8988T (cell line): Measurements from ENCODE around the gene STUB1.

Experiments used
- DNase-seq: peaks from one replicate; pipeline ENCODE4 v3.0.0; 2011

STUB1 gene

DNA sequence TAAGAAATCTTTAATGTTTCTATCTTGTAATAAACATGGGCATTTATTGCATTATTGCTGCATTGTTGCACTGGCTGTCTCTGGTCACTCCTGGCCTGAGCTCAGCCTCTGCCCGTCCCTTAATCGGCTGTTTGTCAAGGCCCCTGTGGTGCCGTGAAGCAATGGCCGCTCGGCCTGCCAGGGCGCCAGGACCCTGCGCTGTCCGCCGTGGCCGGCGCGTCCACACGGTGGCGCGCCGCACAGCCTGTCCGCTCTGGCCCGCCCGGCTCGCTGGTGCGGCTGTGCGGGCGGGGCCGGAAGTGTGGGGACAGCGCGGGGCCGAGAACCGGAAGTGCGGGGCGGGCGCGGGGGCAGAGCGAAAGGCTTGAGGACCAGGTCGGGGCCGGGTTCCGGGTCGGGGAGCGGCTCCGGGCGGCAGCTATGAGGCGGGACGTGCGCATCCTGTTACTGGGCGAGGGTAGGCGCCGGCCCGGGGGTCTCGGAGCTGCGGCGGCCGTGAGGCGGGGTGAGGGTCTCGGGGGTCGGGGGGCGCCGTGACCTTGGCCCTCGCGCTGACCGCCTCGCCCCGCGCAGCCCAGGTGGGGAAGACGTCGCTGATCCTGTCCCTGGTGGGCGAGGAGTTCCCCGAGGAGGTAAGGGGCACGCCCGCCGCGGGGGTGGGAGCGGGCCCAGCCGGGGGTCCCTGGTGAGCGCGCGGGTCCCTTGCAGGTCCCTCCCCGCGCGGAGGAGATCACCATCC lies 12.3 kb upstream of the STUB1 start, which contains the start of gene RHOT2:
RHOT2 (plus strand) TSS at position 353 of the 739 bp plus-strand sequence; CDS start at position 421, 68 bp downstream.
- DNase-seq = no peak

DNA sequence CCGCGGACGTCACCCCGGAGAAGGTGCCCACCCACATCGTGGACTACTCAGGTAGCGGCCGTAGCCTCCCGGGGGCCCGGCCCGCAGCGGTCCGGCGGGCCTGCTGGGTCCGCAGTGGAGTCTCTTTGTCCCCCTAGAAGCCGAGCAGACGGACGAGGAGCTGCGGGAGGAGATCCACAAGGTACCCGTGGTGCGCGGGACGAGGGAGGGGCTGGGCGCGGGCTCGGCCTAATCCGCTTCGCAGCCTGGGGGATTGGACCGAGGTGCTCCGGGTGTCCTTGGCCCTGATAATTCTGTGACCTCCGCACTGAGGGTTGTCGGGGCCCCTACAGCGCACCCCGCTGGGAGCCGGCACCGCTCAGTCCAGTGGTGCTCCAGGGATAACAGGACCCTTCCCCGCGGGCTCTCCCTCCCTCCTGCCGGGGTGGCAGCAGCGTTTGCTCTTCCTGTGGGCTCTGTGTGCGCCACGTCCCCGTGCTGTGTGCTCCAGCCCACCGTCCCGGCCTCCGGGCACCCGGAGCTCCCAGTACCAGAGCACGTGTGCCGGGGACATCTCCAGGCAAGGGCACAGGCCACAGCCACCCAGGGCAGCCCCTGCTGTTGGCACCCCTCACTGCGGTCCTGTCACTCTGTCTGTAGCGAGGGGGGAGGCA lies 11.6 kb upstream of the STUB1 start:
- no peak for DNase-seq

GRCh38 chr16:669666-670065 lies 10.5 kb upstream of the STUB1 start:
- no peak for DNase-seq

GRCh38 chr16:670485-671352 lies 9.5 kb upstream of the STUB1 start:
- DNase-seq = no peak

DNA sequence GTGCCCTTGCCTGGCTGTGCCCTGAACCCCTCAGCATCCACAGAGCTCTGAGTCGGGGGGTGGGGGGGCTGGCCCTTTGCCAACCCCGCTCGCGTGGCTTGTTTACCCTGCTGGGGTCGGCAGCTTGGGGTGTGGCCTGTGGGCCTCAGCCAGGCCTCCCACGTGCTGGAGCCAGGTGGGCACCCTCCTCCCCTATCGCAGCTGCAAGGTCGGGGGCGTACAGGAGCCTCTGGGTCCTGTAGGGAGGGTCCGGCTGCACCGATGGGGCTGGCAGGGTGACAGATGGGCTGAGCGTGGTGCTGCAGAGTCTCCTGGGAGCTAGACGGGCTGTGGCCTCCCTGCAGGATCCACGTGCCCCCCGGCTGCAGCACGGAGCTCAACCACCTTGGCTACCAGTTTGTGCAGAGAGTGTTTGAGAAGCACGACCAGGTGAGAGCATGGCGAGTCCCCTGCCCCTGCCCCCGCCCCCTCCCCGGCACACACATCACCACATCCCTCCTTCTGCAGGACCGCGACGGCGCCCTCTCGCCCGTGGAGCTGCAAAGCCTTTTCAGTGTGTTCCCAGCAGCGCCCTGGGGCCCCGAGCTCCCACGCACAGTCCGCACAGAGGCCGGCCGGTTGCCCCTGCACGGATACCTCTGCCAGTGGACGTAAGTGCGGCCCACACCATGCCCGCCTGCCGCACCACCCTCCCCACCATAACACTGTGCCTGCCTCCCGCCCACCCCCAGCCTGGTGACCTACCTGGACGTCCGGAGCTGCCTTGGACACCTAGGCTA lies 8.7 kb upstream of the STUB1 start:
- DNase-seq = no peak

DNA sequence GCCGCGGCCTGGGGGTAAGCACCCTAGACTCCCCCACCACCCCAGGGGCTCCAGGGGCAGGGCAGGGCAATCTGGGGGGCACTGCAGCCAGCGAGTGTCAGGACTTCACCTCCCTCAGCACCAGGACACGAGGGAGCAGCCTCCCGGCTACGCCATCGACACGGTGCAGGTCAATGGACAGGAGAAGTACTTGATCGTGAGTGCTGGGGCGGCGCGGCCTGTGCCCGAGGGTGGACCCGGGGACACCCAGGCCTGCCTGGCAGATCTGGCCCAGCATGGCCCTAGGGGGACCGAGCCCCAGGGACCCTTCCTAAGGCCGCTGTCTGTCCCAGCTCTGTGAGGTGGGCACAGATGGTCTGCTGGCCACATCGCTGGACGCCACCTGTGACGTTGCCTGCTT lies 7.8 kb upstream of the STUB1 start:
- DNase-seq = no peak

- no peak for DNase-seq
These were observed 7.4 kb upstream of the STUB1 start for GRCh38 chr16:672851-673250.

GRCh38 chr16:673399-673991 lies 6.7 kb upstream of the STUB1 start:
- no peak for DNase-seq

DNA sequence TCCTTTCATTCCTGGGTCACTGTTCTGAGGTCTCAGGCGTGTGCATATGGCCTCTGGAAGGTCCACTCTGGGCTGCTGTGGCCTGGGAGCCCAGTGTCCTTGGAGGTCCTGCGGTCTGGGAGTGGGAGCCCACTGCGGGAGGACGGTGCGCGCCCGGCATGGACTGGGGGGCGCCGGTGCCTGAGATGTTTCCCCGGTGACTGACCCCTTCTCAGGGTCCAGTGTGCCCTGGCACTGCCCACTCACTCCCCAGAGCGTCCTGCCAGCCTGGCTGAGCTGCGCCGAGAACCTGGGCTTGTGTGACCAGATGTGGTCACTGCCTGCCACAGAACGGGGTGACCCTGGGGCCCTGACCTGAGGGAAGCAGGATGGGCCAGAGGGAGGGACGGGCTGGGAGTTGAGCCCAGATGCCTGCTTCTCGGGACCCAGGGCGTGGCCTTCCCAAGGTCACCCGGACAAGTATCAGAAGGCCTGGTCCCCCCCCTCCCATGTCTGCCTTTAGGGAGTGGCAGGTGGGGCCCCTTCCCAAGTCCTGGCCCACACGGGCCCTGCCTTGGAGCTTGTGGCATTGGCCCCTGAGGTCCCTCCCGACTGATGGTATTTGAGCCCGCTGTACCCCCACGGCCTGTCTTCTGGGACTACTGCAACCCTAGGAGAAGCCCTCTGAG lies 5.9 kb upstream of the STUB1 start:
- no peak for DNase-seq

DNA sequence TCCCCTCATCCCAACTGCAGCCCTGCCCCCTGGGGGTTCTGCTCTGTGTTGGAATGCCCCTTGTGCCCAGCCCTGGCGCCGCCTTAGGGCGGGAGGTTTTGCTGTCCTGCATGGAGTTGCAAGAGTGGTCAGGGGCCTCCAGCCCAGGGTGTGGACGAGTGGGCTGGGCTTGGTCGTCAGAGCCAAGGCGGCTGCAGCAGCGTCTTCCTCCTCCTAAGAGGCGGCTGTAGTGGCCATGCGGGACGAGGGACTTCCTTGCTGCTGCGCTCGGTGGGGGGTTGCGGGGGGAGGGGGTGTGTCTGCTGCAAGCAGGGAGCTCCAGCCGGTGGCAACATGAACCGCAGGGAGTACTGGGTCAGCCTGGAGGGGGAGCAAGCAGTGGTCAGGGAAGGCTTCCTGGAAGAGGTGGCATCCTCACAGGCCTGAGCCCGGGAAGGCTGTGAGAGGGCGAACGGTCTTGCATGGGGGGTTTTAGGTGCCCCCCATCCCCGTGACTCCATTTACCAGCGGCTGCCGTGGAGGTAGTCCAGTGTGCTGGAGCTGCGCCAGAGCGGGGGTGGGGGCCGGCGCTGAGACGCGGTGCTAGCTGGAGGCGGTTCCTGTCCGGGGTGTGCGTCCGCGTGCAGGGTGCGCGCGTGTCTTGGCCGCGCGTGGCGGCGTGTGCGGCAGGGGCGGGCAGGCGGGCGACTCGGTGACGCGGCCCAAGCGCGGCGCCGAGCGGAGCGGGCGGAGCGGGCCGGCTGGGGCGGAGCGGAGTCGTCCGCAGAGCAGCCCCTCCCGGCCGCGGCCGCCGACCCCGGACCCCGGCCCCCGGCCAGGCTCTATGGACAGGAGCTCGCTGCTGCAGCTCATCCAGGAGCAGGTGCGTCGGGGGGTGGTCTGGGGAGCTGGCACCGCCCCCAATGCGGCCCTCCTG lies 5.0 kb upstream of the STUB1 start, which contains the start of gene RHBDL1:
RHBDL1 (plus strand) TSS at position 704 of the 916 bp plus-strand sequence; CDS start at position 824, 120 bp downstream.
- DNase-seq = no peak

- no peak for DNase-seq
These were observed 4.2 kb upstream of the STUB1 start for GRCh38 chr16:675884-676564.

- no peak for DNase-seq
These were observed 3.7 kb upstream of the STUB1 start for GRCh38 chr16:676565-676902.

GRCh38 chr16:676913-677312 lies 3.3 kb upstream of the STUB1 start:
- DNase-seq = no peak

GRCh38 chr16:677316-678190 lies 2.7 kb upstream of the STUB1 start:
- DNase-seq = no peak

DNA sequence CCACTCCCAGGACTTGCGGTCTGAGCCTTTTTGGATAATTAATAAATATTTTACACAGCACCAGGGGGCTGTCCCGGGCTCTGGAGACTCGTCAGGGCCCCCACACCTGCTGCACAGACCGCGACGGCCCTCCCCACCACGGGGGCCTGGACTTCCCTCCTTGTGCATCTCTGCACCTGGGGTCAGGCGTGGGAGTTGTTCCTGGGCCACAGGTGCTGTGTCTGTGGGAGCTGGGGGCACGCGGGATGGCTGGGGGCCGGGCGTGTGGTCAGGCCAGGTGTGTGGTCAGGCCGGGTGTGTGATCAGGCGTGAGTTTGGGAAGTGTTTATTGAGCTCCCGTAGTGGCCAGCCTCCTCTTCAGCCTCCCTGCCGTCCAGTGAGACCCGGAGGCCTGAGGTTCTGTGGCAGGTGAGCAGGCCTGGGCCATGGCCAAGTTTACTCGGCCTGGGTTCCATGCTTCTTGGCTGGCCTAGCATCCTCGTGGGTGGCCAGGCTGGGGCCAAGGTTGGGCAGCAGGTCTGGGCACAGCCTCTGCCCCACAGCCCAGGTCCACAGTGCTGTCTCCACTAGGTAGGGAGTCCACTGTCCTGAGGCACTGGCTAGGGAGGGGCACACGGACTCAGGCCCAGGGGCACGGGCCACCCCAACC lies 1.9 kb upstream of the STUB1 start:
- no peak for DNase-seq

- no peak for DNase-seq
These were observed 1.1 kb upstream of the STUB1 start for GRCh38 chr16:678858-679813.

- no peak for DNase-seq
These were observed 375 bp downstream of the STUB1 start for GRCh38 chr16:680625-680945.
